ENCODE measurements around the gene EGFR.

GRCh38 chr7:55109404-55110167 is 90.8 kb downstream of the EGFR start:
- TF ChIP-seq CTCF (conservative IDR thresholded peaks at IDR 0.05 in 1 of 2, IDR thresholded peaks at IDR 0.05 in 1 of 2; ENCODE audit: extremely low read depth in 1 of 2, insufficient read depth in 1 of 2, low read depth in 1 of 2, low read length in 2 of 2), result no peak
- no peak for TF ChIP-seq EZH2 (IDR thresholded peaks at IDR 0.05; ENCODE audit: borderline replicate concordance, low read length)

Measured in mammary epithelial cell (primary cell).